ENCODE results near the gene BAHCC1.
"Not testable (repeated sequence)": the region's sequence is repeated elsewhere in the genome, so short reads cannot be mapped to it uniquely, and the experiment has no call there.

Gene BAHCC1

GRCh38 chr17:81425716-81426392, 30.6 kb downstream of the BAHCC1 start:
- not testable (repeated sequence) for FAIRE-seq; DNase-seq (ENCODE audit: low spot score)

GRCh38 chr17:81426393-81427172, 31.3 kb downstream of the BAHCC1 start:
- FAIRE-seq (no peak), DNase-seq (ENCODE audit: low spot score) (no peak)

- DNase-seq (ENCODE audit: low spot score) (no peak), FAIRE-seq (no peak)
These were observed 32.2 kb downstream of the BAHCC1 start for GRCh38 chr17:81427173-81428120.

GRCh38 chr17:81428121-81428515, 32.9 kb downstream of the BAHCC1 start:
- no peak for DNase-seq (ENCODE audit: low spot score)
- FAIRE-seq, result no peak

GRCh38 chr17:81428516-81428915, 33.3 kb downstream of the BAHCC1 start:
- DNase-seq (ENCODE audit: low spot score), result no peak
- no peak for FAIRE-seq

GRCh38 chr17:81428948-81429774, 33.9 kb downstream of the BAHCC1 start:
- DNase-seq (ENCODE audit: low spot score) (peak; percentile 62), FAIRE-seq (no peak)

GRCh38 chr17:81429821-81430551, 34.7 kb downstream of the BAHCC1 start:
- no peak for DNase-seq (ENCODE audit: low spot score)
- no peak for FAIRE-seq

GRCh38 chr17:81431545-81432482, 36.6 kb downstream of the BAHCC1 start:
- DNase-seq (ENCODE audit: low spot score) (no peak), FAIRE-seq (no peak)

- FAIRE-seq, result no peak
- DNase-seq (ENCODE audit: low spot score), result no peak
These were observed 37.7 kb downstream of the BAHCC1 start for GRCh38 chr17:81432941-81433340.

GRCh38 chr17:81433656-81434055, 38.4 kb downstream of the BAHCC1 start:
- no peak for DNase-seq (ENCODE audit: low spot score)

GRCh38 chr17:81434072-81434471, 38.8 kb downstream of the BAHCC1 start:
- DNase-seq (ENCODE audit: low spot score), result peak; percentile 31
- no peak for FAIRE-seq

More at GRCh38 chr17:81433656-81434055, 38.4 kb downstream of the BAHCC1 start:
- no peak for FAIRE-seq

GRCh38 chr17:81434681-81435417, 39.6 kb downstream of the BAHCC1 start:
- no peak for DNase-seq (ENCODE audit: low spot score)
- FAIRE-seq, result no peak

- FAIRE-seq, result no peak
- no peak for DNase-seq (ENCODE audit: low spot score)
These were observed 40.5 kb downstream of the BAHCC1 start for GRCh38 chr17:81435652-81436293.

- DNase-seq (ENCODE audit: low spot score) (no peak), FAIRE-seq (no peak)
These were observed 41.1 kb downstream of the BAHCC1 start for GRCh38 chr17:81436294-81436849.

GRCh38 chr17:81437191-81437651, 42.0 kb downstream of the BAHCC1 start:
- FAIRE-seq, result no peak
- no peak for DNase-seq (ENCODE audit: low spot score)

- FAIRE-seq (no peak), DNase-seq (ENCODE audit: low spot score) (no peak)
These were observed 42.9 kb downstream of the BAHCC1 start for GRCh38 chr17:81438007-81438659.

- DNase-seq (ENCODE audit: low spot score) (no peak), FAIRE-seq (no peak)
These were observed 43.4 kb downstream of the BAHCC1 start for GRCh38 chr17:81438688-81439087.
